ENCODE results near the gene TPBGL. TPM values are rescaled to one million over a fixed set of nuclear protein-coding genes. Genes with fewer than 3 reads are reported as not detected.

TPBGL gene
- total and polyA plus RNA-seq, 2 experiments from 2014 or later = 0.08 to 0.21 TPM

GRCh38 chr11:75269367-75269660 is 28.7 kb downstream of the TPBGL start:
- no peaks in the 10 kb centered on the region for H3F3A ChIP-seq (replicated peaks; ENCODE audit: low read depth)
- Mint-ChIP-seq H3K4me3 (no peak overlapping the region), H3K9me3 (no peaks in the 10 kb centered on the region), H3K36me3 (ENCODE audit: low read depth) (peaks cover 49% of the 10 kb centered on the region), H3K4me1 (peaks cover 5% of the 10 kb centered on the region), H3K27me3 (ENCODE audit: insufficient read depth, low read depth, poor library complexity) (peaks cover 4% of the 10 kb centered on the region), H3K27ac (no peak overlapping the region)
- no peak for ATAC-seq
- H3K36me3 ChIP-seq (ENCODE audit: insufficient read depth) = no peaks in the 10 kb centered on the region
- H3K4me2 ChIP-seq = no peak overlapping the region
- H3K4me1 ChIP-seq (ENCODE audit: insufficient read depth) = no peaks in the 10 kb centered on the region
- DNase-seq (ENCODE audit: low spot score) = no peak
- H3K79me2 ChIP-seq (replicated peaks; ENCODE audit: insufficient read depth) = no peaks in the 10 kb centered on the region
- no peaks in the 10 kb centered on the region for H3K27me3 ChIP-seq (ENCODE audit: insufficient read depth)
- no peak overlapping the region for H3K4me3 ChIP-seq
- H3K9me2 ChIP-seq (ENCODE audit: insufficient read depth) = no peaks in the 10 kb centered on the region
- no peak overlapping the region for H3K27ac ChIP-seq (ENCODE audit: low read depth)
- no peak for TF ChIP-seq CREB1 (CRISPR knock-in tag; IDR thresholded peaks at IDR 0.05; ENCODE audit: low read depth)
- TF ChIP-seq STAT1 (IDR thresholded peaks at IDR 0.05; ENCODE audit: unreplicated experiment) = no peak
- TF ChIP-seq EZH2 (IDR thresholded peaks at IDR 0.05; ENCODE audit: low read depth, unreplicated experiment) = no peak
- no peak for TF ChIP-seq ETS1 (IDR thresholded peaks at IDR 0.05)
- no peak for TF ChIP-seq ZNF331 (CRISPR knock-in tag; IDR thresholded peaks at IDR 0.05; ENCODE audit: low read depth)
- no peak for TF ChIP-seq CTCF (conservative IDR thresholded peaks at IDR 0.05; ENCODE audit: low read depth in 2 of 2)
- no peaks in the 10 kb centered on the region for H4K20me1 ChIP-seq (replicated peaks; ENCODE audit: insufficient read depth)
- no peak overlapping the region for H2AFZ ChIP-seq

- H3K4me1 Mint-ChIP-seq = peaks cover 5% of the 10 kb centered on the region
- Histone ChIP-seq H3K36me3 (ENCODE audit: insufficient read depth) (no peaks in the 10 kb centered on the region), H3K79me2 (replicated peaks; ENCODE audit: insufficient read depth) (no peaks in the 10 kb centered on the region), H3K27me3 (ENCODE audit: insufficient read depth) (no peaks in the 10 kb centered on the region), H3F3A (replicated peaks; ENCODE audit: low read depth) (no peaks in the 10 kb centered on the region), H2AFZ (no peak overlapping the region), H3K27ac (ENCODE audit: low read depth) (no peak overlapping the region), H3K4me1 (ENCODE audit: insufficient read depth) (no peaks in the 10 kb centered on the region), H4K20me1 (replicated peaks; ENCODE audit: insufficient read depth) (no peaks in the 10 kb centered on the region), H3K9me2 (ENCODE audit: insufficient read depth) (no peaks in the 10 kb centered on the region), H3K4me2 (no peak overlapping the region), H3K4me3 (no peak overlapping the region)
- H3K36me3 Mint-ChIP-seq (ENCODE audit: low read depth) = peaks cover 50% of the 10 kb centered on the region
- H3K27me3 Mint-ChIP-seq (ENCODE audit: insufficient read depth, low read depth, poor library complexity) = peaks cover 4% of the 10 kb centered on the region
- no peak overlapping the region for H3K27ac Mint-ChIP-seq
- no peak overlapping the region for H3K4me3 Mint-ChIP-seq
- DNase-seq (ENCODE audit: low spot score) = no peak
- no peaks in the 10 kb centered on the region for H3K9me3 Mint-ChIP-seq
- ATAC-seq = no peak
- no peak for TF ChIP-seq CTCF (conservative IDR thresholded peaks at IDR 0.05; ENCODE audit: low read depth in 2 of 2)
- no peak for TF ChIP-seq STAT1 (IDR thresholded peaks at IDR 0.05; ENCODE audit: unreplicated experiment)
- TF ChIP-seq POLR2AphosphoS5 (IDR thresholded peaks at IDR 0.05; ENCODE audit: low read depth) = no peak
- no peak for TF ChIP-seq ZNF462 (CRISPR knock-in tag; IDR thresholded peaks at IDR 0.05)
Measured at GRCh38 chr11:75269896-75270295, 29.3 kb downstream of the TPBGL start.
